Measurements from ENCODE around the gene COL1A2. TPM values are rescaled to one million over a fixed set of nuclear protein-coding genes. Genes with fewer than 3 reads are reported as not detected.

The COL1A2 gene
- total RNA-seq, 1 experiment from 2014 or later = 3.0 TPM

- H3K27ac ChIP-seq (ENCODE audit: low read depth, low read length) = no peak overlapping the region
- ChIA-PET CTCF (no interaction called here), RAD21 (ENCODE audit: low non-redundant PET in 1 of 2, low total read pairs in 2 of 2, uncharacterized antibody in 2 of 2, unreplicated experiment in 2 of 2) (no interaction called here), POLR2A (no interaction called here)
- H3K4me1 ChIP-seq (ENCODE audit: control insufficient read depth in 1 of 2, insufficient read depth in 2 of 2, low read length in 2 of 2) = no peaks in the 10 kb centered on the region
- H3K9me3 ChIP-seq (ENCODE audit: control insufficient read depth in 1 of 2, insufficient read depth in 1 of 2, low read depth in 1 of 2, low read length in 2 of 2) = no peaks in the 10 kb centered on the region
- no peak for DNase-seq (ENCODE audit: low read depth, low spot score)
- no peaks in the 10 kb centered on the region for H3K9me2 ChIP-seq (ENCODE audit: insufficient read depth)
- H3K4me2 ChIP-seq (ENCODE audit: low read length) = no peak overlapping the region
- intact Hi-C loops (cut with micrococcal nuclease) = no loop called here
- H3K27me3 ChIP-seq (ENCODE audit: insufficient read depth, low read length) = no peaks in the 10 kb centered on the region
- no peaks in the 10 kb centered on the region for H3K36me3 ChIP-seq (ENCODE audit: control insufficient read depth in 1 of 2, insufficient read depth in 2 of 2, low read length in 2 of 2)
- no peak overlapping the region for H3K9ac ChIP-seq (ENCODE audit: low read length)
- no peaks in the 10 kb centered on the region for H3K79me2 ChIP-seq (ENCODE audit: insufficient read depth, low read length)
- H4K20me1 ChIP-seq (ENCODE audit: insufficient read depth) = no peaks in the 10 kb centered on the region
- no peak overlapping the region for H3K4me3 ChIP-seq (replicated peaks in 1 of 2; ENCODE audit: low read depth in 1 of 2, low read length in 2 of 2)
- no peak overlapping the region for H2AFZ ChIP-seq (ENCODE audit: low read depth, low read length, poor library complexity, severe bottlenecking)
- BruUV-seq (replicated peaks) = no TSS peak
- ATAC-seq = no peak
- TF ChIP-seq TCF7L2 (IDR thresholded peaks at IDR 0.05; ENCODE audit: borderline replicate concordance, extremely low read depth, insufficient read depth, insufficient read length) (no peak), ELF1 (IDR thresholded peaks at IDR 0.05; ENCODE audit: borderline replicate concordance, low read depth) (no peak), ZFX (IDR thresholded peaks at IDR 0.05) (no peak), ZNF274 (IDR thresholded peaks at IDR 0.05; ENCODE audit: low read depth, low read length) (no peak), SRF (IDR thresholded peaks at IDR 0.05; ENCODE audit: low read depth) (no peak), ATF3 (IDR thresholded peaks at IDR 0.05) (no peak), CEBPB (IDR thresholded peaks at IDR 0.05; ENCODE audit: low read depth) (no peak), REST (IDR thresholded peaks at IDR 0.05; ENCODE audit: low read depth) (no peak), POLR2A (IDR thresholded peaks at IDR 0.05; ENCODE audit: borderline replicate concordance, extremely low read depth, insufficient read depth, insufficient read length) (no peak), EZH2phosphoT487 (IDR thresholded peaks at IDR 0.05; ENCODE audit: borderline replicate concordance) (no peak), EZH2 (IDR thresholded peaks at IDR 0.05) (no peak)
Measured at GRCh38 chr7:94382132-94382531, 12.6 kb upstream of the COL1A2 start.

Measured in HCT116 (cell line).